ENCODE results near the gene KBTBD4.

The KBTBD4 gene

GRCh38 chr11:47523490-47524225, 55.1 kb downstream of the KBTBD4 start:
- DNase-seq: no peak
